H1 (cell line): Measurements from ENCODE around the gene INAVA. TPM values are rescaled to one million over a fixed set of nuclear protein-coding genes. Genes with fewer than 3 reads are reported as not detected.

Experiments
- CTCF ChIA-PET: fragments of 300-600 bp; sonication (Branson Sonifier 250); formaldehyde crosslinking; loops from one replicate; lab custom pipeline; 2021; ENCODE audit not compliant: partially characterized antibody; lab: Charles Lee
- POLR2A ChIA-PET: fragments of 300-600 bp; sonication (Branson Sonifier 250); formaldehyde crosslinking; loops from one replicate; lab custom pipeline; 2021; ENCODE audit warnings: inconsistent platforms; ENCODE audit not compliant: partially characterized antibody; lab: Charles Lee
- DNase-seq, 2 experiments: peaks; one replicate each; pipeline versions ENCODE4 v3.0.0 to v3.0.0-alpha.2; 2010 to 2022; ENCODE audit warnings: low spot score in 2 of 2, low read depth in 1 of 2, mixed read lengths in 1 of 2
- FAIRE-seq: peaks from 2 replicates; lab custom pipeline; 2011; peaks lifted over from hg19 to GRCh38; lab: Jason Lieb, UNC
- H2AFZ ChIP-seq: 2 replicates; pipeline ENCODE4 v1.8.1; 2012; ENCODE audit warnings: low read length, inconsistent platforms
- H2AK5ac ChIP-seq: 2 replicates; pipeline ENCODE4 v1.6.1; 2013; ENCODE audit warnings: low read depth, low read length
- H2BK120ac ChIP-seq: replicated peaks from 2 replicates; pipeline ENCODE3; 2013; ENCODE audit warnings: low read depth, low read length, inconsistent platforms
- H2BK12ac ChIP-seq: 2 replicates; pipeline ENCODE4 v1.6.1; 2013; ENCODE audit warnings: low read depth, low read length
- H2BK15ac ChIP-seq: 2 replicates; pipeline ENCODE4 v1.6.1; 2013; ENCODE audit warnings: low read length
- H2BK20ac ChIP-seq: 2 replicates; pipeline ENCODE4 v1.6.1; 2013; ENCODE audit warnings: low read length
- H2BK5ac ChIP-seq: 2 replicates; pipeline ENCODE4 v1.6.1; 2013; ENCODE audit warnings: low read depth, low read length
- H3K14ac ChIP-seq: 2 replicates; pipeline ENCODE4 v1.6.1; 2013; ENCODE audit warnings: inconsistent platforms; ENCODE audit not compliant: insufficient read length
- H3K18ac ChIP-seq: 2 replicates; pipeline ENCODE4 v1.6.1; 2013; ENCODE audit warnings: low read length; ENCODE audit errors: extremely low read depth
- H3K23ac ChIP-seq: 2 replicates; pipeline ENCODE4 v1.6.1; 2013; ENCODE audit warnings: inconsistent platforms; ENCODE audit not compliant: insufficient read length
- H3K23me2 ChIP-seq: 2 replicates; pipeline ENCODE4 v1.6.1; 2013; ENCODE audit warnings: low read depth, low read length
- H3K27ac ChIP-seq: 2 replicates; pipeline ENCODE4 v1.6.1; 2011; ENCODE audit warnings: low read depth, low read length, inconsistent platforms
- H3K27me3 ChIP-seq, 4 experiments: replicated peaks in 1 of 4; 1 replicate in 1 of 4; 2 replicates in 3 of 4; pipeline versions ENCODE4 v1.6.1 to v1.8.1; 2011 to 2013; ENCODE audit warnings: low read length in 3 of 4, mild to moderate bottlenecking in 3 of 4, inconsistent platforms in 2 of 4, mixed read lengths in 2 of 4, moderate library complexity in 1 of 4; ENCODE audit not compliant: control insufficient read depth in 3 of 4, insufficient read depth in 3 of 4; ENCODE audit errors: extremely low read depth in 1 of 4
- H3K36me3 ChIP-seq, 4 experiments: 2 replicates each; pipeline versions ENCODE4 v1.6.1 to v1.8.1; 2011 to 2013; ENCODE audit warnings: mild to moderate bottlenecking in 4 of 4, low read length in 3 of 4, moderate library complexity in 2 of 4, control low read depth in 1 of 4, inconsistent platforms in 1 of 4; ENCODE audit not compliant: insufficient read depth in 4 of 4, control insufficient read depth in 2 of 4
- H3K4ac ChIP-seq: replicated peaks from 2 replicates; pipeline ENCODE3; 2013; ENCODE audit warnings: low read length, low read depth, mixed read lengths, inconsistent platforms; ENCODE audit not compliant: insufficient read length
- H3K4me1 ChIP-seq, 4 experiments: replicated peaks in 1 of 4; 1 replicate in 1 of 4; 2 replicates in 3 of 4; pipeline versions ENCODE4 v1.6.1 to v1.8.1; 2011 to 2013; ENCODE audit warnings: low read length in 3 of 4, inconsistent platforms in 2 of 4, mixed read lengths in 1 of 4; ENCODE audit not compliant: insufficient read depth in 4 of 4, control insufficient read depth in 3 of 4
- H3K4me2 ChIP-seq, 2 experiments: 2 replicates each; pipeline versions ENCODE4 v1.6.1 to v1.8.1; 2011 to 2013; ENCODE audit warnings: low read depth in 2 of 2, low read length in 2 of 2, control low read depth in 1 of 2, inconsistent platforms in 1 of 2, mild to moderate bottlenecking in 1 of 2; ENCODE audit not compliant: insufficient read depth in 1 of 2
- H3K4me3 ChIP-seq, 4 experiments: fragments of 200-600, 300-600 bp in 1 of 4; sonication (generic), shearing (Covaris generic), sonication (Bioruptor Twin) in 1 of 4; 2 replicates each; pipeline versions ENCODE4 v1.5.1 to v1.8.1; 2011 to 2016; ENCODE audit warnings: low read length in 4 of 4, low read depth in 3 of 4, control low read depth in 2 of 4, inconsistent platforms in 2 of 4, mild to moderate bottlenecking in 2 of 4, mixed read lengths in 1 of 4, moderate library complexity in 1 of 4; ENCODE audit not compliant: insufficient read depth in 2 of 4; ENCODE audit errors: extremely low read depth in 1 of 4
- H3K56ac ChIP-seq: replicated peaks from 2 replicates; pipeline ENCODE3; 2013; ENCODE audit warnings: low read depth, mild to moderate bottlenecking, mixed read lengths, low read length, inconsistent platforms; ENCODE audit not compliant: insufficient read length
- H3K79me1 ChIP-seq: 2 replicates; pipeline ENCODE4 v1.6.1; 2013; ENCODE audit warnings: low read depth, low read length, control low read depth
- H3K79me2 ChIP-seq, 2 experiments: 2 replicates each; pipeline versions ENCODE4 v1.6.1 to v1.8.1; 2012 to 2013; ENCODE audit warnings: low read length in 2 of 2, mild to moderate bottlenecking in 2 of 2, inconsistent platforms in 1 of 2; ENCODE audit not compliant: insufficient read depth in 2 of 2, control insufficient read depth in 1 of 2
- H3K9ac ChIP-seq, 4 experiments: replicated peaks in 1 of 4; 1 replicate in 1 of 4; 2 replicates in 3 of 4; pipeline versions ENCODE4 v1.6.1 to v1.8.1; 2011 to 2013; ENCODE audit warnings: low read depth in 3 of 4, low read length in 3 of 4, control low read depth in 2 of 4, mild to moderate bottlenecking in 2 of 4, moderate library complexity in 2 of 4, inconsistent platforms in 1 of 4; ENCODE audit errors: extremely low read depth in 1 of 4
- H3K9me3 ChIP-seq, 2 experiments: 2 replicates each; pipeline versions ENCODE4 v1.6.1 to v1.8.1; 2012 to 2013; ENCODE audit warnings: mild to moderate bottlenecking in 2 of 2, moderate library complexity in 2 of 2, control low read depth in 1 of 2, inconsistent platforms in 1 of 2, low read depth in 1 of 2, low read length in 1 of 2, mixed read lengths in 1 of 2; ENCODE audit not compliant: insufficient read depth in 2 of 2
- H4K20me1 ChIP-seq, 2 experiments: replicated peaks in 1 of 2; 2 replicates each; pipeline versions ENCODE3 to v1.8.1; 2011 to 2013; ENCODE audit warnings: inconsistent platforms in 2 of 2, low read length in 2 of 2, mild to moderate bottlenecking in 1 of 2; ENCODE audit not compliant: insufficient read depth in 2 of 2, control insufficient read depth in 1 of 2
- H4K5ac ChIP-seq: 2 replicates; pipeline ENCODE4 v1.6.1; 2013; ENCODE audit warnings: low read length, low read depth, mixed read lengths, inconsistent platforms; ENCODE audit not compliant: insufficient read length
- H4K8ac ChIP-seq: 2 replicates; pipeline ENCODE4 v1.8.0; 2013; ENCODE audit warnings: mild to moderate bottlenecking, moderate library complexity, low read length, inconsistent platforms; ENCODE audit not compliant: insufficient read depth; ENCODE audit errors: extremely low read depth
- H4K91ac ChIP-seq: replicated peaks from 2 replicates; pipeline ENCODE3; 2013; ENCODE audit warnings: low read length, mixed read lengths, inconsistent platforms; ENCODE audit not compliant: insufficient read length
- MAFK ChIP-seq: IDR thresholded peaks from 2 replicates; pipeline ENCODE4 v1.6.1; 2012; ENCODE audit warnings: low read depth, mild to moderate bottlenecking, improper control_type of control experiment, low read length
- TCF12 ChIP-seq: IDR thresholded peaks from 2 replicates; pipeline ENCODE4 v1.6.1; 2011; ENCODE audit warnings: low read depth, mild to moderate bottlenecking, low read length
- WGBS, 2 experiments: shearing (Covaris generic) in 1 of 2; methylation state at CpG; one replicate each; pipeline versions ENCODE4 v1.1.6 to v1.1.7; 2013 to 2015; ENCODE audit warnings: low lambda C conversion rate in 2 of 2, mixed read lengths in 2 of 2, inconsistent platforms in 1 of 2, low coverage in 1 of 2, missing lambda C conversion rate in 1 of 2; ENCODE audit not compliant: insufficient replicate concordance in 2 of 2, insufficient coverage in 1 of 2, insufficient read length in 1 of 2; ENCODE audit errors: extremely low coverage in 1 of 2, missing lambda C conversion rate in 1 of 2; 5-methylcytosine and 5-hydroxymethylcytosine counted together
- polyA plus RNA-seq, 7 experiments: library from polyadenylated mRNA; depleted of rRNA in 3 of 7; stranded (reverse) in 5 of 7; unstranded in 2 of 7; fragments of >200 nt in 5 of 7; fragments of 200-250 nt in 2 of 7; gene quantifications; 1 replicate in 5 of 7; 2 replicates in 1 of 7; 4 replicates in 1 of 7; pipeline versions ENCODE4 v1.2.1 to v1.2.3, GENCODE V29; 2011 to 2013; ENCODE audit warnings: missing spikeins in 2 of 7, mixed read lengths in 2 of 7
- total RNA-seq: library from RNA; stranded (reverse); fragmentation: NEBNext Ultra II Directional; extraction: Animal tissue kit (Norgen Biotek cat#: 25700); gene quantifications from 2 replicates; pipeline ENCODE4 v1.2.1, GENCODE V29; 2021

INAVA gene
- total and polyA plus RNA-seq, 2 of the 8 experiments (the other 6 are each of a cell fraction or from before 2014, with no cell fraction given), result 46.8 to 49.3 TPM

DNA sequence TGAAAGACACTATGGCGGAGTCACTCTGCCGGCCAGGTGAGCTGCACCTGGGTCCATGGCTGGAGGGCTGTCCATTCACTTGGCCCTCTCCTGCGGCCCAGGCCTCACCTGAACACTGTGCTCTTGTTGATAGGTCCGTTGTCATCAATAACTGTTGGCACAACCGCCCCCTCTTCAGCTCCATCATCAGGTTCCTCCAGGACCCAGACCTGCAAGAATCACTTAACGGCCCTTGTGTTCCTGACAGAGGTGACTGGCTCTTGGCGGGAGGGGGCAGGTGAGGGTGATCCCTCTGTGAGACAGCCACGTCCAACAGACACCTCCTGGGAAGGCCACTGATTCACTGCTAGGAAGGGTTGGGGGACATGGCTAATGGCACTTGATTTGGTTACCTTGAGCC, 54.9 kb downstream of the INAVA start:
- no peaks in the 10 kb centered on the region for H3K79me2 ChIP-seq
- no peaks in the 10 kb centered on the region for H3K36me3 ChIP-seq
- no peak overlapping the region for H2AK5ac ChIP-seq
- H4K5ac ChIP-seq, result no peak overlapping the region
- H3K23me2 ChIP-seq, result no peaks in the 10 kb centered on the region
- FAIRE-seq, result no peak
- H3K27ac ChIP-seq, result no peak overlapping the region
- H3K79me1 ChIP-seq, result no peaks in the 10 kb centered on the region
- no peak overlapping the region for H2BK20ac ChIP-seq
- ChIA-PET CTCF (interaction anchor here (1.0 to 1.4 kb wide), 2 partner anchors 23 to 60 kb away, joined by 3 read pairs; no protein-coding TSS in a partner anchor), POLR2A (no interaction called here)
- H4K8ac ChIP-seq, result no peak overlapping the region
- H3K23ac ChIP-seq, result no peak overlapping the region
- no peak overlapping the region for H2BK12ac ChIP-seq
- no peak overlapping the region for H3K56ac ChIP-seq
- no peak overlapping the region for H4K91ac ChIP-seq
- H3K4me3 ChIP-seq, result no peak overlapping the region
- peaks cover 4 to 6% of the 10 kb centered on the region in 2 experiments; a peak in 2 of 4 replicates for H3K9me3 ChIP-seq
- WGBS, 2 experiments, result 89% methylated on average over 8 of the region's 8 CpGs; no CpG with 5 or more reads in 1 of the 2 experiments
- no peak overlapping the region for H3K14ac ChIP-seq
- no peaks in the 10 kb centered on the region for H3K27me3 ChIP-seq
- H3K4ac ChIP-seq, result no peak overlapping the region
- DNase-seq, result no peak
- no peak overlapping the region for H2BK120ac ChIP-seq
- H3K9ac ChIP-seq, result no peak overlapping the region
- H3K4me1 ChIP-seq, result no peaks in the 10 kb centered on the region
- no peak overlapping the region for H2BK15ac ChIP-seq
- H3K4me2 ChIP-seq, result no peak overlapping the region
- H2BK5ac ChIP-seq, result no peak overlapping the region
- H4K20me1 ChIP-seq, result no peaks in the 10 kb centered on the region
- H3K18ac ChIP-seq, result no peak overlapping the region
- no peak overlapping the region for H2AFZ ChIP-seq
- TF ChIP-seq TCF12, result no peak
- no peak for TF ChIP-seq MAFK
